M059J (cell line): Measurements from ENCODE around the gene RMRP. TPM values are rescaled to one million over a fixed set of nuclear protein-coding genes. Genes with fewer than 3 reads are reported as not detected.

Experiments used
- DNase-seq: peaks from one replicate; pipeline ENCODE4 v3.0.0-alpha.2; 2012; ENCODE audit warnings: low read depth
- total RNA-seq: library from RNA; depleted of rRNA; stranded (reverse); fragments of >200 nt; shearing (Covaris generic); gene quantifications from 2 replicates; pipeline ENCODE4 v1.2.3, GENCODE V29; 2014; rRNA removed

Gene RMRP
- 4,274 and 18,093 TPM in 2 replicates for total RNA-seq

DNA sequence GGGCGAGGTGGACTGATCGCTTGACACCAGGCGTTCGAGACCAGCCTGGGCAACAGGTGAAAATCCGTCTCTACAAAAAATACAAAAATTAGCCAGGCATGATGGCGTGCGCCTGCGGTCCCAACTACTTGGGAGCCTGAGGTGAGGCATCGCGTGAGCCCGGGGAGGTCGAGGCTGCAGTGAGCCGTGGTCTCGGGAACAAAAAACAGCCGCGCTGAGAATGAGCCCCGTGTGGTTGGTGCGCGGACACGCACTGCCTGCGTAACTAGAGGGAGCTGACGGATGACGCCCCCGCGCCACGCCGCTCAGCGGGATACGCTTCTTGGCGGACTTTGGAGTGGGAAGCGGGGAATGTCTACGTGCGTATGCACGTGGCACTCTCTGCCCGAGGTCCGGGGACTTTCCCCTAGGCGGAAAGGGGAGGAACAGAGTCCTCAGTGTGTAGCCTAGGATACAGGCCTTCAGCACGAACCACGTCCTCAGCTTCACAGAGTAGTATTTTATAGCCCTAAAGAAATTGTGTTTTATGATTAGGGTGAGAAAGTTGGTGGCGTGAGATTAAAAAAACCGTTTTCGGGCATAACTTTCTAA is at the start of gene RMRP:
RMRP (minus strand) TSS at position 474 of the 591 bp plus-strand sequence.
- DNase-seq: peak; percentile 100

DNA sequence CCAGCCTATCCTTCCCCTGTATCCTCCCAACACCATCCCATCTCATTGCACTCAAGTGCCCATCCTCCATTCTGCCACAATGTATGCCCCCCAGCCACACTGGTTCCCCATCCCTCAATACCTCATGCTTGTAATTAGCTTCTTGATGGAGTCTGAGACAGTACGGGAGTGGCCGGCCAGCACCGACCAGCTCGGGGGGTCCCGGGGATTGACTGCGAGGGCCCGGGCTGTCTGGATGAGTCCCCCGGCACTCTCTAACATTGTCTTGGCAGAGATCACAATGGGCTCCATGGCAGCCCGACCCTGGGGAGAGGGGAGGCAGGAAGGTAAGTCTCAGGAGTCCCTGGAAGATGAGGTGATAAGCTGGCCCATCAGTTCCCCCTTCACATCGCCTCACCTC is 49.1 kb upstream of the RMRP start:
- DNase-seq: no peak

DNA sequence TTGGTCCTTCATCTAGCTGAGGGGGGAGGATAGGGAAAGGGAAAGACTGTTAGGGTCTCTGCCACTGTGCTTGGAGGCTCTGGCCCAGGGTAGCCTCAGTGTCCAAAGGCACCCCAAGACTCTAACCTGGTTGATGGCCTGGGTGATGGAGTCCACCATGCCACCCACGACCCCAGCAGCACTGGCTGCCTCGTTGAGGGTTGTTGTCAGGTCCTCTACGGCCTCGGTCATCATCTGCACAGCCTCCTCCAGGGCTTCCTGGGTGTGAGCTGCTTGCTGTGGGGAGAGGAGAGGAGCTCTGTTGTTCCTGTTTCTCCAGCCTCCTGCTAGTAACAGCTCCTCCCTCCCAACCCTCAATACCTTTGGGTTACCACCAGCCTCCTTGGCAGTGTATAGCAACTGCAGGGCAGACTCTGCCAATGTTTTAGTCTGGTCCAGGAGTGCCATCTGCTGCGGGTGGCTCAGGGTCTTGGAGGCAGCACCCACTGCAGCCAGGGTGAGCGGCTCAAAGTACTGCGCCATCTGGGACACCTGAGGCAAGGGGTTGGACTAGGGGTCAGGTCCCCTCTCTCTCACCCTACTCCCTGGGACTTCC is 48.1 kb upstream of the RMRP start:
- DNase-seq: no peak

DNA sequence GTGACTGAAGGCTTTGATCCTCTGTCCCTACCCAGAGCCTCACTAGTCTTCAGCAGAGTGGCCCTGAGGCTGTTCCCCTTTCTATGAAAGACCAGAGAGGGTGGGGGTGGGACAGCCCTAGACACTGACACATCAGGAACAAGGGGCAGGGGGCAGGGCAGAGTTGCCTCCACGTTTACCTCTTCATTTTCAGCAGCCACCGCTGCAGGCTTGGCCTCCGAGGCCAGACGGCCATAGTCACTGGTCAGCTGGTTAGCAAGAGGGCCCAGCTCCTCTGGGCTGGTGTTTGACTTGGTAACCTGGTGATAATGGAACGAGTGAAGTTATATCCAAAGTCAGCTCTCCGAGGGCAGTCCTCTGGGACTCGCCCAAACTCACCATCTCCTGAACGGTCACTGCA is 47.6 kb upstream of the RMRP start:
- no peak for DNase-seq

DNA sequence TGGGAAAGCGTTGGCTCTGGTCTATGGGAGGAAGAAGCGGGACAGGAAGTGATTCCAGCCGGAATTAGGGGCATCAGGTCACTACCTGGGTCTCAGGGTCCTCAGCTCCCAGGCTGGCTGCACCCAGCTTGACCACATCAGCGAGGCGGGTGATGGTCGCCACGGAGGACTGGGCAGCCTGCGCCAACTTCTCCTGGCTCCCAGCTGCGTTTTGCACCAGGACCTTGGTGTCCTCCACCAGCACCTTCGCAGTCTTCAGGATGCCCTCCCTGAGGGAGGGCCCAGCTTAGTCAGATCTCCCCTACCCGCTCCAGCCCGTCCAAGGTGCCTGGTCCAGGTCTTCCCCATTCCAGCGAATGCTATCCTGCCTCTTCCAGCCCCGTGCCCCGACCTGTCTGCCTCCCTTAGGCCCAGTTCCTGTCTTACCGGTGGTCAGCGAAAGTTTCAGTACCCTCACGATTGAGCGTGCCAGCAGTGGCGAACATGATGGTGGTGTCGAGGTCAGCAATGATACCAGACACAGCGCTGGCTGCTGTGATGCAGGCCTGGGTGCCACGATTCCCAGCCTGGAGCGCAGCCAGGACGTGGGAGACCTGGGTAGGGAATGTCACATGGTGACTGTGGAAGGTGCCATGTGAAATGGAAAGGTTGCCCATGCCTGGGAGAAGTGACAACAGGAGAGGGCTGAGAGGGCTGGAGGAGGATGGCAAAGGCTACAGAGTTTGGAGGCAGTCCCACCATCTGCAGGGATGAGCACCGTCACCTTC is 46.3 kb upstream of the RMRP start:
- no peak for DNase-seq

DNA sequence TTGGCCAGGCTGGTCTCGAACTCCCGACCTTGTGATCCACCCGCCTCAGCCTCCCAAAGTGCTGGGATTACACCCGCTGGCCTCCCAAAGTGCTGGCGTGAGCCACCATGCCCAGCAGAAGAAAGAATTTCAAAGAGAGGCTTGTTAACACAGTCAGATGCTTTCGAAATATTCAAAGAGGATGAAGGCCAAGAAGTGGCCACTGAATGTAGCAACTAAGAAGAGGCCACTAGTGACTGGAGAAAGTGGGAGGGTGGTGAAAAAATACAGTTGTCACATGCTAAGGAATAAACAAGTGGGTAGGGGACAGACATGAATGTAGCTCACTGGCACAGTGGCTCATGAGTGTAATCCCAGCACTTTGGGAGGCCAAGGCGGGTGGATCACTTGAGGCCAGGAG is 44.9 kb upstream of the RMRP start:
- DNase-seq: no peak

DNA sequence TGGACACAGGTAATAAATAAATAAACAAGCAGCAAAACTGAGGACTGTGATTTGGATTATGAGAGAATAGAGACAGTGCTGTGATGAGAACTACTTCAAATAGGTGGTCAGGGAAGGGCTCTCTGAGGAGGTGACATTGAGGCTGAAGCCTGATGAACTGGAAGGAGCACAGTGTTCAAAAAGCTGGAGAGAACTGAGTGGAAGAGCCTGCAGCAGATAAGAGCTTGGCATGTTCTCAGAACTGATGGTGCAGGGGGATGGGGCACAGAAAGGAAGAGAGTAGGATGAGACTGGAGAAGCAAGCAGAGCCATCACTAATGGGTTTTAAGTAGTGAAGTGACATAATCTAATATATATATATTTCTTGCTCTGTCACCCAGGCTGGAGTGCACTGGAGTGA is 43.1 kb upstream of the RMRP start:
- DNase-seq: no peak

DNA sequence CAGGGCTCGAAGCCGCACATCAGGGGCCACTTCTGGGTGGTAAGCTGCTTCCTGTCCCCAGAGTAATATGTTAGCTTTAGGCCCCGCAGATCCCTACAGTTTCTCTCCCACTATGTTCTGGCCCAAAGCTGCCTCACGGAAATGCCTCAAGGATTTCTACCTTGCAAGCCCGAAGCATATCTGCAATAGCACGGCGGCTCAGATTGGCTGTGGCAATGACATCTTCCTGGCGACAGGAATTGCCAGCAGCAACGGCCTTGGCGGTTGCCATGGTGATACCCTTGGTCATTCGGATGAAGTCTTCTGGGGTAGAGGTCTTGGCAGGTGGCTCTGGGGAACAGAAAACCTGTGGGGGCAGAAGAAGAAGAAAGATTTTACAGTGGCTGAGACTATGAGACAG is 42.2 kb upstream of the RMRP start:
- DNase-seq: no peak

DNA sequence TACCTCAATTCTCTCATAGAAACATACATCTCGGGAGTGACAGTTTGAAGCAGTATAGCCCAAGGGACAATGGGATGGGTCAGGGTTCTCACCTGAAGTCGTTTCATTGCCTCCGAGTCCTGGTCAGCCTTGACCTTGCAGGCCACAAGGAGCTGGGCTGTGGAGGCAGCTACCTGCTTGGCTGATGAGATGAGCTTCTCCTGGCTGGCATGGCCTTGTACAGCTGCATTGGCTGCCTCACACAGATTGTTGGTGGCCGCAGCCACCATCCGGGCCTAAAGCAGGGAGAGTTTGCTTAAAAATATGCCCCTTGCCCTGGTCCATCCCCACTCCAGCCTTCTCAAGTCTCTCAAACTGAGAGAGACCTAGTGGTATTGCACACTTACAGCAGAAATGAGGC is 40.4 kb upstream of the RMRP start:
- no peak for DNase-seq

DNA sequence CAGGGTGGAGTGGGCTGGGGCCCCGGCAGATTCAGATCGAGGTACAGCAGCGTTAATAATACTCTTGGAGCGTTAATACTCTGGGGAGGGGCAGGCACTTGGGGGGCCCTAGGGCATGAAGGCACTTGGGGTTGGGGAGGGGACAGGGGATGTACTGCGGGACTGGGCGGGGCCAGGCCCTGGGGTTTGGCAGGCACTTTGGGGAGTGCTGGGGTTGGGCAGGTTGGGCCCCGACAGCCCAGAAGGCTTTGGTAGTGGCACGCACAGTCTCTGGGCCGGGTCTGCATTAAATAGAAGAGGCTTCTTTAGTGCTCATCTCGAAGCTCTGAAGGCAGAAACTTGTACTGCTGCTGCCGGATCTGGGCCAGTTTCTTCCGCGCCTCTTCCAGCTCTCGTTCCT is 39.7 kb upstream of the RMRP start:
- DNase-seq: no peak

DNA sequence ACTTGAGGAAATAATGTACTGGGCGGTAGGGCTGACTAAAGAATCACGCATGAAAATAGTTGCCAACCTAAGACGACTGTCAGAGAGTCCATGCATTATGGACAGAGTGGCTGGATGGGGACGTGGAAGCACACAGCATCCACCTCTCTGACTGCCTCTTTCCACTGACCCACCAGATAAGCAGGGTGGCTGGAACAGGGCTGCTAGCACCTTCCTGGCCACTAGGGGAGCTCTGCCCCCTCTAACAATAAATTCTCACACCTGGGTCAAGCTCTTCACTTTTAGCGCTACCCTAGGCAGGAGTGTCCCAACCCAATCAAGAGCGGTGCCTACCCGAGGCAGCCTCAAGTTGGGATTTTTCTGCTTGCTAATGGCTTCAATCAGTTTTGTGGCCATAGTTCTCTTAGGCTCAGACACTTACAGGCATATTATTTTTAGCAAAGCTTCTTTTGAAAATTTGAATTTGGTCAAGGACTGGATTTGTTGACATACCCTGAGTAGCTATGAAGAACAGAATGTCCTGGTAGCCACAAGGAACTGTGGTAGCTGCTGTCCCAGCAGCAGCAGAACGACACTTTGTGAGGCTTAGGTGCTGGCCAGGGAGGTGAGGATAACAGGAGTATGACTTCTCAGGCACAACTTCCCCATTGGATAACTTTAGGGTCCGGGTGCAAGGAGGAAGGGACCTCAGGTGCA is 38.8 kb upstream of the RMRP start:
- DNase-seq: peak; percentile 62

DNA sequence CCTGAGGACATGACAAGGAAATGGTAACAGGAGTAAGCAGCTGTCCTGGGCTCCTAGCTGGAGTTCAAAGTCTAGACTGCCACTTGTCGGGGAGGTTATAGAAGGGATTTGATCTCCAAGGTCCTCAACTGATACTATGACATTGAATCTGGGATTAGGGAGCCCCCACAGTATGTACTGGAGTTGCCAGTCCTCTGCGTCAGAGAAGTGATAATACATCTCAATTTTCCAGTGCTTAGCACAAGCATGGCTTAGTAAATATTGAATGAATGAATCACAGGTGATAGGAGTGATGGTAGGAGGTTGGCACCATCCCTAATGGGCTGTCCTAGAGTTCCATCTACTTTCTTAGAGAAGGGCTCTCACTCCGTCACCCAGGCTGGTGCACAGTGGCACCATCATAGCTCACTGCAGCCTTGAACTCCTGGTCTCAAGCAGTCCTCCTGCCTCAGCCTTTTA is 38.2 kb upstream of the RMRP start:
- DNase-seq: no peak

DNA sequence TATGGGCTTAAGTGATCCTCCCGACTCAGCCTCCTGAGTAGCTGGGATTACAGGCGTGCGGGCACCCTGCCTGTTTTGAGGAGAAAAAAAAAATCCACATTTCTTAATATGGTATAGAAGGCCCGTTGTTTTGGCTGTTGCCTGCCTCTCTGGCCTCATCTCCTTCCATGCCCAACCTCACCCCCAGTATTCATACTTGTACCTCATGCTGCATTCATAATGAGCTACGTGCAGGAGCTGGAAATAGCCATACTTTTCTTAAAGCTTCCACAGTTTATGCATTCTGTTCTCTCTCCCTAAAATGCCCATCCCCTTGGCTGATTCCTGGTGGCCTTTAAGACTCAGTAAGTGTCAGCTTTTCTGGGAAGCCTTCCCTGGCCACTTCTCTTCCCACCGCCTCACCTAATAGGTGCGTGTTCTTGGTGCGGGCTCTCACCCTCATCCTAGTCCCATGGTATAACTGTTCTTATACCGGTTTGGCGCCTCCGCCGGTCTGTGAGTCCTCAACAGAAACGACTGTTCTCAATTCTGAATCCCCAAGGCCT is 34.0 kb upstream of the RMRP start:
- no peak for DNase-seq

DNA sequence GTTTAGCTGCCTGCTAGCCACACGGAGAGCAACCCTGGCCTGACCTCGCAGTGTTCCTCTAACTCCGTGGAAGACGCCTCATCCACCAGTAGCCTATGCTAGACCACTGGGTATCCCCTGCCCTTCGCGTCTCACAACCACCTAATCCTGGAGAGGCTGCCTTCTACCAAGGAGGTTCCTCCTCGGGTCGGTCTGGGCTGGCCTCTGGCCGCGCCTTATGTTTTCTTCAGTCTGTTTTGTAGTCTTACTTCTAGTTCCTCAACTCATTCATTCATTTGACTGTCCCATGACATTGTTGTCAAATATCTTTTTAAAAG is 33.5 kb upstream of the RMRP start:
- no peak for DNase-seq

DNA sequence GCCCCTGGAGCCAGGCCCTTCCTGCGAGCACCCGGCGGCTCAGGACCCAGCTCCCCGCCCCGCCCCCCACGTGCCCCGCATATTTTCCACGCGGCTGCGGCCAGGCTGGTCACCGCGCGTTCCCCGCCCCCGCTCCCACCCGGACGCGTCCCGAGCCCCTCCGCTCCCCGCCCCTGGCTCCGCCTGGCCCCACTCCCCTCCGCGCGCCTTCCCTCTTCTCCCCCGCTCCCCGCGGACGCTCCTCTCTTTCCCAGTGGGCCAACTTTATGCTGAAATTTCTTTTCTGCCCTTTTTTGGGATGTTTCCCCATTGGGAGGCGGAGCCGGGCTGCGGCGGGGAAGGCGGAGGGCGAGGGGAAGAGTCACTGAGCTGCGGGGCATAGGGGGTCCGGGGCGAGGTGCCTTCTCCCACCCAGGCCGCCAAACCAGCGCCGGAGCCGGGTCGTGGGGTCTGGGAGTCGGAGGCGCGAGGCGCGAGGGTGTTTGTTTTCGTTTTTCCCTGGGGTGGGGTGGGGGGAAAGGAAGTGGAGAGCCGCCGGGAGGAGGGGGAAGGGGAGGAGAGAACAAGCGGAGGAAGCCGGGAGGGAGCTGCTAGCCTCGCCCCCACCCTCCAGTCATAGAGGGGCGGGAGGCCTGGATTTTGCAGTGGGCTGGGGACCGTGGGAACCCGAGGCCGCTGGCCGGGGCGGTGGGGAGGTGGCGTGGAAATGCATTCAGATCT is 33.0 kb upstream of the RMRP start:
- peak; percentile 75 for DNase-seq

DNA sequence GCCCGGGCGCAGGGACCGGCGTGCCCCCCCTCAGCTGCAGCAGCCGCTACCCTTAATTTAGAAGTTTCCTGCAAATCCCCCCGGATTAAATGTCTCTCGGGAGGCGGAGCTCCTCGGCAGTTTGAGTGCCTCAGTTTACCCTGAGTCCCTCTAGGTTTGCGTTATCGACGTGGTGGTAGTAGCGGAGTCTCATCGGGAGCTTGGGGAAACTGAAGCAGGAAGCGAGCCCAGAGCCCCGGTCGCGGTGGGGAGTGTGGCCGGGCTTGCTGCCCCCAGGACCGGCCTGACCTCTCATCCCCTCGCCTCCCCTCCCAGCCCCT is 32.4 kb upstream of the RMRP start:
- no peak for DNase-seq

DNA sequence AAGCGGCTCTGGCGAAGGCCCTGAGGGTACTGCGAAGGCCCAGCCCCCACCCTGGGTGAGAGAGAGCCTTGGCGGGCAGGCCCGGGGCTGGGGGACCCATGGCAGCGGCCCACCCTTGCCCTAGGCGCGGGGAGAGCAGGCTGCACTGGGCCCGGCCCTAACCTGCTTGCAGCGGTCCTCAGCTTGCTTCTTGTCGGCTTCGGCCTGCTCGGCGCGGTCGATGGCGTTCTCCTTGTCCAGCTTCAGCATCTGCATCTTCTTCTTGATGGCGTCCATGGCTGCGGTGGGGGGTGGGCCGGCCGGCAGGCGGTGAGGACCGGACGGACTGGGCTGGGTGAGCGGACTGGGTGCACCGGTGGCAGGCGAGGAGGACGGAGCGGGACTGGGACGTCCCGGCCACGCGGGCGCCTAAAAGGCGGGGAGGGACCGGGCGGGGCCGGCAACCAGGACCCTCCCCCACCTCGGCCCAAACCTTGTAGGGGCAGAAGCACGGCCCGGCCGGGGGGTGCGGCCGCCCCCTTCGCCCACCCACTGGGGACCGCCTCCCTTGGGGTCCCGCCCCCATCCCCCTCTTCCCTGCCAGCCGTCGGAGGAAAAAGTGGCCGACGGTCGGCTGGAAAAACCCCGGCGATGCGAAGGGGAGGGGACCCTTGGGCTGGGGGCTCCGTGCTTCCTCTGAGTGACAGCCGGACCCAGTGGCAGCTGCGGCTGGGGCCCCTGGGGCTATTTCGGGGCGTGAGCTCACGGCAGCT is 31.9 kb upstream of the RMRP start, which contains the start of gene TPM2:
TPM2 (minus strand) TSS at position 384 of the 752 bp plus-strand sequence; CDS start at position 276, 108 bp downstream.
- DNase-seq: no peak

DNA sequence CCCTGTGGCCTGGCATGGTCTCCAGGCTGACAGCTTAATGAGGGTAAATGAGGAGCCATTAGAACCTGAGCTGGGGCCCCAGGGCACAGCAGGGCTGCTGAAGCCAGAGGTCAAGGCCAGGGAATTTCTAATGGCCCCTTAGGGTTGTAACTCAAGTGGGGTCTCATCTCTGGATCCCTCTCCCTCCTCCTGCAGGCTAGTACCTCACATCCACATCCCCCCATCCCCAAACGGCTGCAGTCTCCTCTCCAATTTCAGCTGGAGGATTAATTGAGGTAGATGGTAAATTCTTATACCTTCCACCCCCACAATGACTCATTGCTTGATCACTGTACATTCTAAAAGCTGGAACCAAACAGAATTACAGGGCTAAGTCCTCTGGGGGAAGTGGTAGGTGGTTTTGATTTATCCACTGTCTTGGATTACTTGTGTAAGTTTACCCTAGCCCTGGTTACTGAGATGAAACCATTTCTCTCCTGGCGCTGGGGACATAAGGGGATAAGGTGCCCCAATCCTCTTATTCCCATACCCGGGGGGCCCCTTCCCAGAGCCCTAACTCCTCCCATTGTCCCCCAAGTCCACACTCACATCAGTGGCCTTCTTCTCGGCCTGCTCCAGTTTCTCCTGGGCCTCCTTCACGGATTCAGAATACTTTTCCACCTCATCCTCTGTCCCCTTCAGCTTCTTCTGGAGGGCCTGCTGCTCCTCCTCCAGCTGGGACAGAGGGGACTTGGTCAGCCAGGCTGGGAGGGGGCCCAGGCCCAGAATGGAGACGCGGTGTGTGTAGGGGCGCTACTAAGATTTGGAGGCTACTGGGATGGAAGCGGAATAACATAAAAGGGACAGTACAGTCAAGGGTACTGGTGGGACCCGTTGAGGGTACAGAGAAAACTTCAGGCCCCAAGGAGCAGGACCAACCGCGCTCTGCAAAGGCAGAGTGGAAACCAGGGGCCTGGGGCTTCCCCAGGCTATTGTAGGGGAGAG is 31.0 kb upstream of the RMRP start:
- peak; percentile 98 for DNase-seq

DNA sequence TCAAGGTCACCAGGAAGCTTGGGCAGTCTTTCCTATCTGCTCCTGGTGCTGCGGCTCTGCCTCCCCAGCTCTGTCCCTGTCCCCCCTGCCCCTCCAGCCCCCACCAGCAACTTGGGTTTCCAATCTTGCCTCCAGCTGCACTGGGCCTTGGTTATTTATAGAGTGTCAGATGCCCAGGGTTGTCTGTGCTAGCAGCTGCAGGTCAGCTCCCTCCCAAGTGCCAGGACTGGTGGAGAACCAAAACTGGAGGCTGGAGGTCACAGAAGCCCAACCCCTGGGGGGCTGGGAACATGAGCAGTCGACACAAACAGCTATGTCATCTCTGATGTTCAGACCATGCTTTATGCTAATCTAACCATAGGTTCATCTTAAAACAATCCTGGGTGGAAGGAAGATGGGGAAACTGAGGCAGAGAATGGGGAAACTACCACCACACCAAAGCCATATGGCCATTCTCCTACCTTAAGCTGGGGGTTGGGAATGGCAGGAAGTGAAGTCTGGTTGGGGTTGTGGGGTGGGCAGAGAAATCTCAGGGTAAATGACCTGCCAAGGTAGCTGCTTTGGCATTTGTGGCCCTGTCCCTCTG is 30.2 kb upstream of the RMRP start:
- no peak for DNase-seq
